Endothelial cell of umbilical vein (primary cell): ENCODE data around the gene DNAJA4. TPM values are rescaled to one million over a fixed set of nuclear protein-coding genes. Genes with fewer than 3 reads are reported as not detected.

Source experiments
- BruUV-seq: library from RNA; stranded (reverse); fragments of 400-500 nt; replicated peaks from 2 replicates; lab custom pipeline; 2021; lab: Mats Ljungman, UMichigan
- CTCF ChIA-PET: fragments of 300-600, 350-600 bp; sonication (Branson Sonifier 250); formaldehyde crosslinking; loops from one replicate; lab custom pipeline; 2021; ENCODE audit warnings: antibody characterized with exemption, inconsistent platforms; lab: Charles Lee
- POLR2A ChIA-PET: fragments of 300-600, 350-600 bp; sonication (Branson Sonifier 250); formaldehyde crosslinking; loops from one replicate; lab custom pipeline; 2021; ENCODE audit warnings: antibody characterized with exemption, inconsistent platforms; lab: Charles Lee
- DNase-seq: peaks from one replicate; pipeline ENCODE4 v3.0.0-alpha.2; 2011; ENCODE audit warnings: low read depth, low spot score
- FAIRE-seq: peaks from 2 replicates; lab custom pipeline; 2011; peaks lifted over from hg19 to GRCh38; lab: Jason Lieb, UNC
- H2AFZ ChIP-seq: 2 replicates; pipeline ENCODE4 v1.6.0; 2012; ENCODE audit warnings: low read depth, low read length, control low read depth, inconsistent platforms
- H3K27ac ChIP-seq: 2 replicates; pipeline ENCODE4 v1.5.1; 2011; ENCODE audit warnings: low read depth, mild to moderate bottlenecking, control low read depth, low read length, moderate library complexity; ENCODE audit not compliant: insufficient read depth
- H3K27me3 ChIP-seq, 2 experiments: 2 replicates each; pipeline versions ENCODE4 v1.6.0 to v1.6.1; 2011; ENCODE audit warnings: low read length in 2 of 2, mixed read lengths in 1 of 2; ENCODE audit not compliant: control insufficient read depth in 2 of 2, insufficient read depth in 2 of 2
- H3K36me3 ChIP-seq, 2 experiments: 2 replicates in 1 of 2; 3 replicates in 1 of 2; pipeline ENCODE4 v1.5.1; 2011; ENCODE audit warnings: low read length in 2 of 2, mild to moderate bottlenecking in 1 of 2, moderate library complexity in 1 of 2; ENCODE audit not compliant: control insufficient read depth in 2 of 2, insufficient read depth in 2 of 2; ENCODE audit errors: extremely low read depth in 1 of 2
- H3K4me1 ChIP-seq: 3 replicates; pipeline ENCODE4 v1.5.1; 2011; ENCODE audit warnings: mild to moderate bottlenecking, low read length; ENCODE audit not compliant: control insufficient read depth, insufficient read depth; ENCODE audit errors: extremely low read depth
- H3K4me2 ChIP-seq: 2 replicates; pipeline ENCODE4 v1.6.1; 2011; ENCODE audit warnings: low read length, control low read depth, mixed read lengths; ENCODE audit not compliant: insufficient read depth
- H3K4me3 ChIP-seq, 3 experiments: fragments of 200-600 bp in 1 of 3; sonication (generic), shearing (Covaris generic) in 1 of 3; replicated peaks in 1 of 3; 2 replicates each; pipeline ENCODE4 v1.5.1; 2011 to 2016; ENCODE audit warnings: control low read depth in 3 of 3, low read length in 3 of 3, mild to moderate bottlenecking in 2 of 3, inconsistent platforms in 1 of 3, low read depth in 1 of 3, moderate library complexity in 1 of 3; ENCODE audit not compliant: insufficient read depth in 1 of 3
- H3K79me2 ChIP-seq: 2 replicates; pipeline ENCODE4 v1.6.0; 2012; ENCODE audit warnings: low read length, inconsistent platforms; ENCODE audit not compliant: control insufficient read depth, insufficient read depth
- H3K9ac ChIP-seq: replicated peaks from 2 replicates; pipeline ENCODE3; 2011; ENCODE audit warnings: low read length, control low read depth; ENCODE audit not compliant: insufficient read depth; ENCODE audit errors: extremely low read depth
- H3K9me1 ChIP-seq: replicated peaks from 3 replicates; pipeline ENCODE4 v1.6.0; 2011; ENCODE audit warnings: mild to moderate bottlenecking, low read length; ENCODE audit not compliant: control insufficient read depth, insufficient read depth; ENCODE audit errors: extremely low read depth
- H3K9me3 ChIP-seq: replicated peaks from 2 replicates; pipeline ENCODE4 v1.5.1; 2012; ENCODE audit warnings: low read length, inconsistent platforms; ENCODE audit not compliant: control insufficient read depth, insufficient read depth
- H4K20me1 ChIP-seq: replicated peaks from 2 replicates; pipeline ENCODE3; 2011; ENCODE audit warnings: mild to moderate bottlenecking, low read length; ENCODE audit not compliant: control insufficient read depth, insufficient read depth; ENCODE audit errors: extremely low read depth
- CTCF ChIP-seq, 2 donors: IDR thresholded peaks; 1 replicate in 1 of 2; 2 replicates in 1 of 2; pipeline ENCODE4 v1.5.1; 2011; ENCODE audit warnings: low read length in 2 of 2, mild to moderate bottlenecking in 2 of 2, moderate library complexity in 2 of 2, control low read depth in 1 of 2, inconsistent platforms in 1 of 2, low read depth in 1 of 2; ENCODE audit not compliant: insufficient read depth in 1 of 2; ENCODE audit errors: extremely low read depth in 1 of 2
- EZH2 ChIP-seq: IDR thresholded peaks from 2 replicates; pipeline ENCODE4 v1.6.1; 2012; ENCODE audit warnings: borderline replicate concordance, low read depth, mild to moderate bottlenecking, moderate library complexity, low read length, inconsistent platforms; ENCODE audit not compliant: severe bottlenecking
- FOS ChIP-seq: IDR thresholded peaks from 2 replicates; pipeline ENCODE4 v1.6.1; 2011; ENCODE audit warnings: mild to moderate bottlenecking, low read length, moderate library complexity, borderline replicate concordance; ENCODE audit not compliant: insufficient read depth
- GATA2 ChIP-seq: IDR thresholded peaks from 2 replicates; pipeline ENCODE4 v1.7.0; 2011; ENCODE audit warnings: low read depth, mild to moderate bottlenecking, moderate library complexity, mixed read lengths, low read length; ENCODE audit not compliant: insufficient read length, insufficient read depth
- JUN ChIP-seq: IDR thresholded peaks from 2 replicates; pipeline ENCODE4 v1.6.1; 2011; ENCODE audit warnings: borderline replicate concordance, low read depth; ENCODE audit not compliant: insufficient read length, insufficient read depth
- MAX ChIP-seq: IDR thresholded peaks from 2 replicates; pipeline ENCODE4 v1.6.1; 2011; ENCODE audit not compliant: insufficient read depth, insufficient read length
- MYC ChIP-seq: IDR thresholded peaks from one replicate; pipeline ENCODE4 v1.6.1; 2011; ENCODE audit warnings: mild to moderate bottlenecking, low read depth, low read length
- POLR2A ChIP-seq: IDR thresholded peaks from 2 replicates; pipeline ENCODE4 v1.6.1; 2012; ENCODE audit warnings: low read depth, mild to moderate bottlenecking, control low read depth, low read length
- POLR2AphosphoS5 ChIP-seq: IDR thresholded peaks from 2 replicates; pipeline ENCODE4 v1.6.1; 2012; ENCODE audit warnings: low read depth, mild to moderate bottlenecking, control low read depth, low read length, moderate library complexity; ENCODE audit not compliant: insufficient read depth
- dilution Hi-C: fragments of 300-500 bp; cut with MboI; formaldehyde crosslinking; loops from one replicate; pipeline ENCODE4 v1.15.0; 2019; ENCODE audit warnings: low sequenced_read_pairs; ENCODE audit not compliant: extremely low pct_ligation_motif_present
- intact Hi-C: fragments of 100-400 bp; cut with micrococcal nuclease; formaldehyde crosslinking; loops from one replicate; pipeline ENCODE4 v1.10.0; 2022
- polyA plus RNA-seq, 4 experiments: library from polyadenylated mRNA; depleted of rRNA in 3 of 4; stranded (reverse) in 3 of 4; unstranded in 1 of 4; fragments of >200 nt; gene quantifications; 2 replicates each; pipeline versions ENCODE4 v1.2.1 to v1.2.3, GENCODE V29; 2011 to 2012; ENCODE audit warnings: missing spikeins in 1 of 4
- total RNA-seq: library from RNA; stranded (reverse); gene quantifications from 2 replicates; pipeline ENCODE4 v1.2.3, GENCODE V29; 2021

DNAJA4 gene
- total and polyA plus RNA-seq, 2 donors (not counting 3 experiments of a cell fraction or from before 2014, with no cell fraction given) = 17.3 to 21.3 TPM

- intact Hi-C loops = loop anchor here (10.0 kb wide), 1 partner anchor 444 kb away; no protein-coding TSS in a partner anchor
These were observed 46.9 kb downstream of the DNAJA4 start for GRCh38 chr15:78311292-78311691.

GRCh38 chr15:78312536-78312935 lies 48.2 kb downstream of the DNAJA4 start:
- dilution Hi-C loops = no loop called here
- Histone ChIP-seq H3K27me3 (no peaks in the 10 kb centered on the region), H2AFZ (no peak overlapping the region), H3K27ac (no peak overlapping the region), H3K79me2 (no peaks in the 10 kb centered on the region), H3K4me3 (no peak overlapping the region), H3K4me1 (no peaks in the 10 kb centered on the region), H4K20me1 (no peaks in the 10 kb centered on the region), H3K9me3 (no peaks in the 10 kb centered on the region), H3K36me3 (no peaks in the 10 kb centered on the region), H3K4me2 (no peak overlapping the region), H3K9ac (no peak overlapping the region), H3K9me1 (no peaks in the 10 kb centered on the region)
- ChIA-PET CTCF (interaction anchor here (1.1 to 14.6 kb wide), 2 partner anchors 10 to 107 kb away, joined by 4 to 367 read pairs; no protein-coding TSS in a partner anchor), POLR2A (interaction anchor here (0.7 kb wide), 1 partner anchor 13 kb away, joined by 3 read pairs; the partner anchor contains the start of gene SKIC8)
- intact Hi-C loops = loop anchor here (10.0 kb wide), 1 partner anchor 442 kb away; no protein-coding TSS in a partner anchor
- DNase-seq (no peak), FAIRE-seq (no peak)
- no TSS peak for BruUV-seq
- TF ChIP-seq GATA2 = no peak
- TF ChIP-seq POLR2A = no peak
- TF ChIP-seq CTCF (IDR thresholded peaks at IDR 0.05; ENCODE audit: extremely low read depth in 1 of 2, insufficient read depth in 1 of 2, low read depth in 1 of 2, low read length in 2 of 2) = no peak
- TF ChIP-seq JUN = no peak
- no peak for TF ChIP-seq EZH2
- no peak for TF ChIP-seq MAX
- no peak for TF ChIP-seq POLR2AphosphoS5
- TF ChIP-seq FOS = no peak
- TF ChIP-seq MYC = no peak

More at GRCh38 chr15:78311292-78311691, 46.9 kb downstream of the DNAJA4 start:
- peaks cover 2% of the 10 kb centered on the region for H3K4me1 ChIP-seq
- TF ChIP-seq MYC (no peak), MAX (no peak), FOS (no peak), POLR2A (no peak)
- no peak for DNase-seq
- CTCF ChIA-PET = interaction anchor here (0.8 to 14.6 kb wide), 6 partner anchors 8 to 170 kb away, joined by 3 to 367 read pairs (median 3); partner anchors contain the start of gene SKIC8
- no peak overlapping the region for H2AFZ ChIP-seq
- H3K9ac ChIP-seq = no peak overlapping the region
- H3K9me3 ChIP-seq = no peaks in the 10 kb centered on the region
- H3K79me2 ChIP-seq = no peaks in the 10 kb centered on the region
- no peak overlapping the region for H3K4me3 ChIP-seq
- H3K9me1 ChIP-seq = no peaks in the 10 kb centered on the region
- no peak overlapping the region for H3K27ac ChIP-seq
- H3K4me2 ChIP-seq = no peak overlapping the region
- dilution Hi-C loops = no loop called here
- no peaks in the 10 kb centered on the region for H3K27me3 ChIP-seq
- FAIRE-seq = no peak
- H4K20me1 ChIP-seq = no peaks in the 10 kb centered on the region
- POLR2A ChIA-PET = no interaction called here
- H3K36me3 ChIP-seq = no peaks in the 10 kb centered on the region
- no TSS peak for BruUV-seq
